ENCODE data around the gene MRPL55.

MRPL55 gene

GRCh38 chr1:228084325-228084724, 24.8 kb downstream of the MRPL55 start:
- DNase-seq (ENCODE audit: low read depth) = peak; percentile 86
- TF ChIP-seq CTCF (IDR thresholded peaks at IDR 0.05; ENCODE audit: insufficient read depth, low read depth, low read length, missing control alignments) = no peak
- peak overlapping the region; percentile 95 for H3K4me3 ChIP-seq (ENCODE audit: low read length)

- DNase-seq (ENCODE audit: low read depth) = no peak
- peak overlapping the region; percentile 95 for H3K4me3 ChIP-seq (ENCODE audit: low read length)
- TF ChIP-seq CTCF (IDR thresholded peaks at IDR 0.05; ENCODE audit: insufficient read depth, low read depth, low read length, missing control alignments) = no peak
These were observed 25.2 kb downstream of the MRPL55 start for GRCh38 chr1:228083871-228084278.

GRCh38 chr1:228082918-228083870, 25.9 kb downstream of the MRPL55 start:
- DNase-seq (ENCODE audit: low read depth) = peak; percentile 39
- TF ChIP-seq CTCF (IDR thresholded peaks at IDR 0.05; ENCODE audit: insufficient read depth, low read depth, low read length, missing control alignments) = no peak
- peak overlapping the region; percentile 95 for H3K4me3 ChIP-seq (ENCODE audit: low read length)

GRCh38 chr1:228082214-228082917, 26.7 kb downstream of the MRPL55 start, which contains the start of gene ARF1:
Gene ARF1, plus strand, starts transcription at chr1:228082708. Its CDS starts 14,407 bp downstream, at chr1:228097115.
- peak; percentile 94 for DNase-seq (ENCODE audit: low read depth)
- peak within 1 kb of the TSS; percentile 95 for H3K4me3 ChIP-seq (ENCODE audit: low read length)
- TF ChIP-seq CTCF (IDR thresholded peaks at IDR 0.05; ENCODE audit: insufficient read depth, low read depth, low read length, missing control alignments) = no peak

GRCh38 chr1:228081578-228082213, 27.4 kb downstream of the MRPL55 start:
- H3K4me3 ChIP-seq (ENCODE audit: low read length) = peak overlapping the region; percentile 81
- DNase-seq (ENCODE audit: low read depth) = no peak
- no peak for TF ChIP-seq CTCF (IDR thresholded peaks at IDR 0.05; ENCODE audit: insufficient read depth, low read depth, low read length, missing control alignments)

GRCh38 chr1:228081144-228081543, 28.0 kb downstream of the MRPL55 start:
- no peak for DNase-seq (ENCODE audit: low read depth)
- peak overlapping the region; percentile 81 for H3K4me3 ChIP-seq (ENCODE audit: low read length)
- no peak for TF ChIP-seq CTCF (IDR thresholded peaks at IDR 0.05; ENCODE audit: insufficient read depth, low read depth, low read length, missing control alignments)

Data from epithelial cell of esophagus (primary cell).